Fibroblast of mammary gland (primary cell): Measurements from ENCODE around the gene SLC35F3.

ENCODE experiments used
- DNase-seq: peaks from one replicate; pipeline ENCODE4 v3.0.0-alpha.2; 2010; ENCODE audit warnings: low read depth
- H3K4me3 ChIP-seq: 2 replicates; pipeline ENCODE4 v1.5.1; 2011; ENCODE audit warnings: low read depth, mild to moderate bottlenecking, low read length, moderate library complexity; ENCODE audit not compliant: control insufficient read depth
- TF ChIP-seq, protein P1 (sequence below): conservative IDR thresholded peaks from 2 replicates; pipeline ENCODE4 v1.5.1; 2011; ENCODE audit warnings: low read depth, low read length, inconsistent platforms; ENCODE audit not compliant: control insufficient read depth, insufficient read depth

The SLC35F3 gene

DNA sequence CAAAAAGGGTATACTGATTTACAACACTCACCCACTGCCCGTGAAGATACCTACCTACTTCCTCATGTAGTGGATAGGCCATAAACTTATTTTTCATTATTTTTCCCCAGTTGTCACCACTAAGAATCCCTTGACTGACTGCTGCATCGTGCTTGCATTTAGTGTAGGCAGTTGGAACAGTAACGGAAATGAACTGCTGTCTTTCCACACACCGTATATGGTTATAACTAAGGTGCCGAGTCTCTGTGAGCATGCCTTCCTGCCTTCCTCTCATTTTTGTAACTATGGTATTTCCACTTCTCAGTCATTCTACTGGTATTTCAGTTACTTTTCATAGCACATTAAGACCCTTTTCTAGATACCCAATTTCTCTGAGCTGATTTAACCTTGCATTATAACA is 36.4 kb downstream of the SLC35F3 start:
- DNase-seq, result no peak
- TF ChIP-seq, protein P1, sequence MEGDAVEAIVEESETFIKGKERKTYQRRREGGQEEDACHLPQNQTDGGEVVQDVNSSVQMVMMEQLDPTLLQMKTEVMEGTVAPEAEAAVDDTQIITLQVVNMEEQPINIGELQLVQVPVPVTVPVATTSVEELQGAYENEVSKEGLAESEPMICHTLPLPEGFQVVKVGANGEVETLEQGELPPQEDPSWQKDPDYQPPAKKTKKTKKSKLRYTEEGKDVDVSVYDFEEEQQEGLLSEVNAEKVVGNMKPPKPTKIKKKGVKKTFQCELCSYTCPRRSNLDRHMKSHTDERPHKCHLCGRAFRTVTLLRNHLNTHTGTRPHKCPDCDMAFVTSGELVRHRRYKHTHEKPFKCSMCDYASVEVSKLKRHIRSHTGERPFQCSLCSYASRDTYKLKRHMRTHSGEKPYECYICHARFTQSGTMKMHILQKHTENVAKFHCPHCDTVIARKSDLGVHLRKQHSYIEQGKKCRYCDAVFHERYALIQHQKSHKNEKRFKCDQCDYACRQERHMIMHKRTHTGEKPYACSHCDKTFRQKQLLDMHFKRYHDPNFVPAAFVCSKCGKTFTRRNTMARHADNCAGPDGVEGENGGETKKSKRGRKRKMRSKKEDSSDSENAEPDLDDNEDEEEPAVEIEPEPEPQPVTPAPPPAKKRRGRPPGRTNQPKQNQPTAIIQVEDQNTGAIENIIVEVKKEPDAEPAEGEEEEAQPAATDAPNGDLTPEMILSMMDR, result no peak
- no peak overlapping the region for H3K4me3 ChIP-seq

DNA sequence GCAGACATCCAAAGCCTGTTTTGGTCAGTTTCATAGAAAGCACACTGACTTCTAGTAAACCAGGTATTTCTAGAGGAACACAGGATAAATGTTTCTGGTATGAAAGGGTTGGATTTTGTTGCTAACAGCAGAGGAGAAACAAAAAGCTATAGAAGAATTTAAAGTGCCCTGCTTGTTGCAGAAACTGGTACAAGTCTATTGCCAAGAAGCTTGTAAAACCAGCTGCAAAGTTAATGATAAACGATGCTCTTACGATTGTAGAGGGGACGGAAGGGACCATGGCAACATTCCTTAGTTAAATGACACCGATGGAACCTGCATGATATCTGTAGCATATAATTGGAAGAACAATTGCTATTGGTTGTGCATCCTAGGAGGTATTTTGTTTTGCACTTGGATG is 40.1 kb downstream of the SLC35F3 start:
- DNase-seq, result no peak
- TF ChIP-seq, protein P1, result no peak
- H3K4me3 ChIP-seq, result no peak overlapping the region

DNA sequence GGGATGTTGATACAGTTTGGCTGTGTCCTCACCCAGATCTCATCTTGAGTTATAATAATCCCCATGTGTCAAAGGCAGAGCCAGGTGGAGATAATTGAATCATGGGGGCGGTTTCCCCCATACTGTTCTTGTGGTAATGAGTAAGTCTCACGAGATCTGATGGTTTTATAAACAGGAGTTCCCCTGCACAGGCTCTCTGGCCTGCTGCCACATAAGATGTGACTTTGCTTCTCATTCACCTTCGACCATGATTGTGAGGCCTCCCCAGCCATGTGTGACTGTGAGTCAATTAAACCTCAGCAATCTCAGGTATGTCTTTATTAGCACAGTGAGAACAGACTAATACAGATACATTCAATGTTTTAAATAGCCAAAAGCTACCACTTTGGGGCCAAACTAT is 41.1 kb downstream of the SLC35F3 start:
- TF ChIP-seq, protein P1, result no peak
- no peak for DNase-seq
- H3K4me3 ChIP-seq, result no peak overlapping the region

DNA sequence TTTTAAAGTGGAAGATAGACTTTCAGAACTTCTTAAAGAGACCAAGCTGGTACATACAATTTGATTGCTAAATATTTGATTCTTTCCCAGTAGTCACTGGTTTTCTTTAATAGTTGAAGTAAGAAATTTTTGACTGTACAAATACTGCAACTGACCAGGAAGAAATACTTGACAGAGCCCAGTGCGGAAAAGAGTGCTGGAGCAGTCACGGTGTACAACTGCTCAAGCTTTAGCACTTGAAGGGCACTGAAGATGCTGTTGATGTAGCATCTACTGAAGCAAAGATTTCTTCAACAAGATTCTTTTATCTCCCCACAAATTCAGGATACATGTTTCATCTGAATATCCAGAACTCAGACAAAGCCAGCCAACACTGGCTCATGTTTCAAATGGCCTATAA is 41.5 kb downstream of the SLC35F3 start:
- no peak overlapping the region for H3K4me3 ChIP-seq
- DNase-seq, result no peak
- TF ChIP-seq, protein P1, result no peak

DNA sequence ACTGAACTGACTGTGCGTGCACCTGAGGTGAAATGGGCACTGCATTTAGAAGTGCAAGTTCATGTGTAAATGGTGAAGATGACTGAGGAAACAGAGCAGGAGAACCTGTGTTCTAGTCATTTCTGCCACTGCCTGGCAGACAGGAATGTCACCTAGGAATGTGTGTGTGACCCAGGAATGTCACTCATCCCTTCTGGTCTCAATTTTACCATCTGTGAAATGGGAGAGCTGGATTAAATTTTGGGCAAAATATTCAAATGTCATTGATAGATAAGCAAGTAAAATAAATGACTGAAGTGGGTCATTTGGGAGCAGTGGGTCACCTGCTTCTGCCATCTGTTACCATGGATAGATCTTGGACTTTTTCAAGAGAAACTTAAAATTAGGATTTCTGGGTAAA is 42.2 kb downstream of the SLC35F3 start:
- DNase-seq, result no peak
- TF ChIP-seq, protein P1, result no peak
- no peak overlapping the region for H3K4me3 ChIP-seq

DNA sequence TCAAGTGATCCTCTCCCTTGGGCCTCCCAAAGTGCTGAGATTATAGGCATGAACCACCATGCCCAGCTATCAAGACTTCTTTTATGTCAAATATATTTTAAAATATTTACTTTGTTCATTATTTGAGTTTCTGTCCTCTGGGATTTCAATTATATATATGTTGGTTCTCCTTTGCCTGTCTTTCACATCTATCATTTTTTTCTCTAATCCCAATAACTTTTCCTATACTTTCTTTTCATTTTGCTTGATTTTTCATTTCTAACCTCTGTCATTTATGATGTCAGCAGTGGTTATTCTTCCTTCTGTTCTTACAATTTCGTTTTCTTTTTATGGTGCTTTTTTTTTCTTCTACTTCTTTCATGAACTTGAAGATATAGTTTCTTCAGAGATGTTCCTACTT is 47.3 kb downstream of the SLC35F3 start:
- TF ChIP-seq, protein P1, result no peak

DNA sequence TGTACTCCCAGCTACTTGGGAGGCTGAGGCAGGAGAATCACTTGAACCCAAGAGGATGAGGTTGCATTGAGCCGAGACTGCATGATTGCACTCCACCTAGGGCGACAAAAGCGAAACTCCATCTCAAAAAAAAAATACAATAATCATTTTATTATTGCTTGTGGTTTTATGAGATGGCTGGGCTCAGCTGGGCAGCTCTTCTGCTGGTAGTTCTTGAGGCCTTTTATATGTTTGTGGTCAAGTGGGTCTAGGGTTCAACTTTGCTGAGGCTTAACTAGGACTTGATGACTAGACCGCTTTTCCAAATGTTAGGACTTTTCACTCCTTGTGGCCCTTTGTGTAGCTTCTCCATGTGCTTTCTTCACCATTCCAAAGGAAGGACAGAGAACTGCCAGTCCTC is 53.2 kb downstream of the SLC35F3 start:
- no peak for DNase-seq
- TF ChIP-seq, protein P1, result no peak
- no peak overlapping the region for H3K4me3 ChIP-seq

More for the DNA sequence above, 47.3 kb downstream of the SLC35F3 start:
- DNase-seq, result no peak
- no peak overlapping the region for H3K4me3 ChIP-seq
